ELF-1 (cell line): Measurements from ENCODE around the gene IGSF9B.

Experiments used
- DNase-seq: peaks from one replicate; pipeline ENCODE4 v3.0.0-alpha.2; 2016; ENCODE audit warnings: low read depth, low spot score

IGSF9B gene

GRCh38 chr11:133901999-133902398 is 54.8 kb downstream of the IGSF9B start:
- DNase-seq, result no peak

GRCh38 chr11:133901316-133901715 is 55.5 kb downstream of the IGSF9B start:
- DNase-seq, result no peak

GRCh38 chr11:133900176-133901105 is 56.3 kb downstream of the IGSF9B start:
- DNase-seq, result no peak

- peak; percentile 27 for DNase-seq
These were observed 58.0 kb downstream of the IGSF9B start for GRCh38 chr11:133898770-133899115.

- DNase-seq, result peak; percentile 55
These were observed 58.6 kb downstream of the IGSF9B start for GRCh38 chr11:133898031-133898769.

- DNase-seq, result no peak
These were observed 59.5 kb downstream of the IGSF9B start for GRCh38 chr11:133897331-133897650.

GRCh38 chr11:133896642-133897330 is 60.0 kb downstream of the IGSF9B start:
- DNase-seq, result no peak

- DNase-seq, result no peak
These were observed 60.7 kb downstream of the IGSF9B start for GRCh38 chr11:133896028-133896427.

- peak; percentile 31 for DNase-seq
These were observed 61.2 kb downstream of the IGSF9B start for GRCh38 chr11:133895551-133895950.

- DNase-seq, result peak; percentile 89
These were observed 61.7 kb downstream of the IGSF9B start for GRCh38 chr11:133895061-133895479.

GRCh38 chr11:133893381-133893780 is 63.4 kb downstream of the IGSF9B start:
- no peak for DNase-seq

GRCh38 chr11:133892584-133893380 is 64.0 kb downstream of the IGSF9B start:
- no peak for DNase-seq

- no peak for DNase-seq
These were observed 64.6 kb downstream of the IGSF9B start for GRCh38 chr11:133892126-133892525.

GRCh38 chr11:133889893-133890292 is 66.9 kb downstream of the IGSF9B start:
- DNase-seq, result no peak

GRCh38 chr11:133889188-133889587 is 67.6 kb downstream of the IGSF9B start:
- no peak for DNase-seq

GRCh38 chr11:133887692-133888332 is 69.0 kb downstream of the IGSF9B start:
- DNase-seq, result no peak

GRCh38 chr11:133886029-133886428 is 70.7 kb downstream of the IGSF9B start:
- DNase-seq, result no peak

GRCh38 chr11:133872160-133872559 is 84.6 kb downstream of the IGSF9B start:
- no peak for DNase-seq

- DNase-seq, result no peak
These were observed 89.3 kb downstream of the IGSF9B start for GRCh38 chr11:133867456-133867855.

GRCh38 chr11:133865466-133865865 is 91.3 kb downstream of the IGSF9B start:
- no peak for DNase-seq

- DNase-seq, result no peak
These were observed 92.0 kb downstream of the IGSF9B start for GRCh38 chr11:133864756-133865155.
